Pancreas (tissue), 10 donors: Measurements from ENCODE around the gene MAN1A1. TPM values are rescaled to one million over a fixed set of nuclear protein-coding genes. Genes with fewer than 3 reads are reported as not detected.

ENCODE experiments used
- ATAC-seq, 4 donors: fragments of 200-7000 bp; cut with Tn5 transposase; one replicate each; pipeline versions ENCODE4 v1.8.0 to v1.9.1; 2020; ENCODE audit warnings: mild to moderate bottlenecking in 4 of 4, moderate library complexity in 4 of 4
- DNase-seq, 6 donors: peaks; one replicate each; pipeline ENCODE4 v3.0.0-alpha.2; 2020
- FAIRE-seq: peaks from 2 replicates; lab custom pipeline; 2012; peaks lifted over from hg19 to GRCh38; lab: Jason Lieb, UNC
- H3K27ac ChIP-seq, 4 donors: fragments of 200-600 bp; sonication (generic); 1 replicate in 3 of 4; 2 replicates in 1 of 4; pipeline versions ENCODE4 v1.5.0 to v1.8.0; 2020
- H3K27me3 ChIP-seq, 4 donors: fragments of 200-600 bp; one replicate each; pipeline ENCODE4 v1.8.0; 2021
- H3K36me3 ChIP-seq, 3 donors: fragments of 200-600 bp; sonication (generic) in 1 of 3; one replicate each; pipeline versions ENCODE4 v1.5.0 to v1.8.0; 2020 to 2021
- H3K4me1 ChIP-seq, 3 donors: fragments of 200-600 bp; one replicate each; pipeline ENCODE4 v1.8.0; 2021
- H3K4me3 ChIP-seq, 4 donors: fragments of 200-600 bp; sonication (generic) in 2 of 4; one replicate each; pipeline versions ENCODE4 v1.5.0 to v1.8.0; 2020 to 2021
- H3K9me3 ChIP-seq, 4 donors: fragments of 200-600 bp; one replicate each; pipeline ENCODE4 v1.8.0; 2021
- CTCF ChIP-seq, 4 donors: fragments of 200-600 bp; sonication (generic) in 3 of 4; IDR thresholded peaks; one replicate each; pipeline versions ENCODE4 v1.5.0 to v1.8.0; 2021; ENCODE audit warnings: antibody characterized with exemption in 4 of 4
- WGBS, 2 donors: extraction: QIAGEN DNeasy Blood & Tissue Kit; methylation state at CpG; one replicate each; pipeline ENCODE4 v1.1.7; 2013; 5-methylcytosine and 5-hydroxymethylcytosine counted together
- intact Hi-C, 3 donors: fragments of 100-400 bp; cut with DNase I; formaldehyde crosslinking; loops; one replicate each; pipeline versions ENCODE4 v1.11.1 to v1.14.2; 2022
- polyA plus RNA-seq, 2 donors: library from polyadenylated mRNA; stranded (reverse); fragments of 200-250 nt; gene quantifications; one replicate each; pipeline ENCODE4 v1.2.3, GENCODE V29; 2013
- total RNA-seq, 6 donors: library from RNA; stranded (reverse); fragmentation: NEBNext Ultra II Directional in 4 of 6; extraction: Animal tissue kit (Norgen Biotek cat#: 25700) in 4 of 6; gene quantifications; one replicate each; pipeline versions ENCODE4 v1.2.1 to v1.2.4, GENCODE V29; 2021 to 2023
- donor health status: healthy with polysubstance abuse.
- donor health status: DM: no; HTN: no; CAD: no; lungs with moderate emphysema.
- donor health status: DM: no; HTN: no; CAD: no.
- donor health status: control.
- donor health status: control.
- donor health status: Bipolar disorder and iron deficiency.
- donor health status: DM: yes; HTN: yes; CAD: no.
- donor health status: DM: no; HTN: no; CAD: no.
- donor health status: DM: no; HTN: no; CAD: no.
- donor health status: DM: yes; HTN: yes; CAD: no.

Gene MAN1A1
- total and polyA plus RNA-seq, 8 donors = 11.7 to 86.1 (median 30.7) TPM

GRCh38 chr6:119318176-119318575, 31.4 kb downstream of the MAN1A1 start:
- DNase-seq = no peak
- Histone ChIP-seq H3K4me1 (peaks cover 0 to 11% (median 11%) of the 10 kb centered on the region in 3 donors), H3K9me3 (no peaks in the 10 kb centered on the region), H3K4me3 (no peak overlapping the region), H3K27me3 (no peaks in the 10 kb centered on the region), H3K36me3 (no peaks in the 10 kb centered on the region), H3K27ac (no peak overlapping the region)
- no peak for TF ChIP-seq CTCF (IDR thresholded peaks at IDR 0.05)
- intact Hi-C loops = no loop called here
- WGBS, 2 donors = 51 to 100% methylated on average over 1 of the region's 1 CpG
- no peak for FAIRE-seq
- ATAC-seq = no peak

- TF ChIP-seq CTCF (IDR thresholded peaks at IDR 0.05) = no peak
- no peaks in the 10 kb centered on the region for H3K9me3 ChIP-seq
- FAIRE-seq (no peak), ATAC-seq (no peak), DNase-seq (no peak)
- H3K4me3 ChIP-seq = no peak overlapping the region
- no peak overlapping the region for H3K27ac ChIP-seq
- peaks cover 0 to 13% (median 11%) of the 10 kb centered on the region in 3 donors for H3K4me1 ChIP-seq
- 98 to 99% methylated on average over 4 of the region's 4 CpGs for WGBS, 2 donors
- H3K27me3 ChIP-seq = no peaks in the 10 kb centered on the region
- intact Hi-C loops = no loop called here
- no peaks in the 10 kb centered on the region for H3K36me3 ChIP-seq
Observed at GRCh38 chr6:119317007-119317406, 32.6 kb downstream of the MAN1A1 start.

- FAIRE-seq = no peak
- H3K27ac ChIP-seq = peak overlapping the region in 1 of 4 donors; percentile 9
Observed at GRCh38 chr6:119314885-119315272, 34.7 kb downstream of the MAN1A1 start.

GRCh38 chr6:119313937-119314884, 35.4 kb downstream of the MAN1A1 start:
- no peaks in the 10 kb centered on the region for H3K36me3 ChIP-seq

More at GRCh38 chr6:119314885-119315272, 34.7 kb downstream of the MAN1A1 start:
- peaks cover 0 to 25% (median 0%) of the 10 kb centered on the region in 3 donors for H3K4me1 ChIP-seq
- TF ChIP-seq CTCF (IDR thresholded peaks at IDR 0.05) = no peak
- H3K4me3 ChIP-seq = no peak overlapping the region
- H3K36me3 ChIP-seq = no peaks in the 10 kb centered on the region
- H3K27me3 ChIP-seq = no peaks in the 10 kb centered on the region
- no peak for DNase-seq
- WGBS, 2 donors = 63 to 72% methylated on average over 5 of the region's 5 CpGs
- intact Hi-C loops = no loop called here
- no peaks in the 10 kb centered on the region for H3K9me3 ChIP-seq
- peak in 1 of 4 donors; percentile 22 for ATAC-seq

More at GRCh38 chr6:119313937-119314884, 35.4 kb downstream of the MAN1A1 start:
- ATAC-seq (peak in 3 of 4 donors; percentile 31 to 48 (median 34)), DNase-seq (no peak), FAIRE-seq (no peak)
- H3K27me3 ChIP-seq = no peaks in the 10 kb centered on the region
- no peak overlapping the region for H3K4me3 ChIP-seq
- peaks cover 0 to 31% (median 0%) of the 10 kb centered on the region in 3 donors for H3K4me1 ChIP-seq
- no peak for TF ChIP-seq CTCF (IDR thresholded peaks at IDR 0.05)
- 79 to 94% methylated on average over 10 of the region's 10 CpGs for WGBS, 2 donors
- peak overlapping the region in 1 of 4 donors; percentile 9 for H3K27ac ChIP-seq
- H3K9me3 ChIP-seq = no peaks in the 10 kb centered on the region
- intact Hi-C loops = no loop called here
